HG03469 (cell line): Measurements from ENCODE around the gene ARMC8.

ENCODE experiments used
- ATAC-seq: cut with Tn5 transposase; IDR thresholded peaks from one replicate; pipeline ENCODE4 v1.9.1; 2021; ENCODE audit warnings: mild to moderate bottlenecking, moderate library complexity, moderate number of reproducible peaks; ENCODE audit not compliant: unreplicated experiment

The ARMC8 gene

DNA sequence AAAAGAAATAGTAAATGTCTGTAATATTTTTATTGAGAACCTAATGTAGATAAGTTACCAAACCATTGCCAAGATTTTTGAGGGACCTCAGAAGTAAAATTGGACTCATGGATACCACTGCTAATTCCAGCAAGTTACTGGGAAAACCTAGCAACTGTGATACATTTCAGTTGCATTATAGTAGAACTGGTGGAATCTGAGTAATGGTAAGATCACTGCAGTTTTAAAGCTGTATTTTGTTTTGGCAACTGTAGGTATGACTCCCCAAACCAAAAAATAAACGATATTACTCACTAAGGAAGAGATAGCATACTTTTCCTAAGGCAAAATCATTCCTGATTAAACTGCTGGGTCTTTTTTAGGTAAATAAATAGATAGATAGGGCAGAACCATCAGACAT is 54.0 kb downstream of the ARMC8 start:
- ATAC-seq, result no peak

DNA sequence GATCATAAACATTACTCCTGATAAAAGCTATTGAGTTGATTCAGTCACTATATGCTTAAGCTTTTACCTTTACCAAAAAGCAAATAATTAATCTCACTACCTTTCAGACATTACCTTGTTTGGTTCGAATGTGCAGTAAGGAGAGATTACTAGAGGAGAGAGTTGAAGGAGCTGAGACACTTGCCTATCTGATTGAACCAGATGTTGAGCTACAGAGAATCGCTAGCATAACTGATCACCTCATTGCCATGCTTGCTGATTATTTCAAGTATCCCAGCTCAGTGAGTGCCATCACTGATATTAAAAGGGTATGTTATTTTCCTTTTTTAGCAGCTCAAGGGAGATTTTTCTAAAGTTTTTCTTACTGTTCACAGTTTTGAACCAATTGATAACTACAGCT is 54.6 kb downstream of the ARMC8 start:
- ATAC-seq, result no peak

DNA sequence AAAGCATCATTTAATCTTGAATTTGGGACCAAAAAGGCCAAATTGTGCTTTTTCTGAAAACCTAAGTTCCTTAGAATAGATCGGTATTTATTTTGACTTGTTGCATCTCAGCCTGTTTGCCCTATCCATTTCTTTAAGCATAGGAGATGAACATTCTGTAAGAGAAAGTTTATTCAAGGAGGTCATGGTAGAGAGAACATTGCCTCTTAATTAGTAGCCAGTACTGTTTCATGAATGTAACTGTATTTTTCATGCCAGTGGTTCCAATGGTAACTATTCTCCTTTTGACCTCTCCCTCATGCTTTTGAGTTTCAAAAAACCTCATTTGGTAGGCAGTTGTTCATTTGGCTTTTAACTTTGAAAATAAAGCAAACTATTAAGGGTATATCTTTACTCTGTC is 55.4 kb downstream of the ARMC8 start:
- ATAC-seq, result no peak

DNA sequence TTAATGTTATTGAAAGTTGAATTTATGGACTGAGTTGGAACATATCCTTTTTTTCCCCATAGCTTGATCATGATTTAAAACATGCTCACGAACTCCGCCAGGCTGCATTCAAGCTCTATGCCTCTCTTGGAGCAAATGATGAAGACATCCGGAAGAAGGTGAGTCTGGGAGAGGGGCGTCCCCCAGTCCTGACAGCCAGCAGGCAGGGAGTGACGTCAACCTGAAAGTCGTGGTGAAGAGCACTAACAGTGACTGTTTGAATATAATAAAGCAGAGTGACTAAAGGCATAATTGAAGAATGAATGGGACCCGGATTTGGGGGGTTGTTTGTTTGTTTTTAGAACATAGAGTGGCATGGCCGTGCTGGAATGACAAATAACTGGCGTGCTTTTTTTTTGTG is 57.9 kb downstream of the ARMC8 start:
- ATAC-seq, result no peak

DNA sequence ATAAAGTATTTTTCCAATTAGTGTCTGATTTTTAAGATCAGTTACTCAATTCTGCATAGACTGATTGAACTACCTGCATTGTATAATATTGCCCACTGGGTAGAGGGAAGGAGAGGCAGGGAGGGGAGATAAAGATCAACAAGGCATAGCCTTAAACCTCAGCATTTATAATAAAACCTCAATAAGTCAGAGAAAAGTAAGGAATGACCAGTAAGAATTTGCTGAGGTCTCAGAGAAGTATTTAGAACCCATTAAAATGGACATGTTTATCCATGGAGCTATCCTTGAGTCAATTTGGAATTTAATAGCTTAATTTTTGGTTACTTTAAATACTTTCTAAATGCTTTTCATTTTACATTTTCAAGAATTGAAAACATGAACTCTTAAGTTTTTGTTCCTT is 62.5 kb downstream of the ARMC8 start:
- no peak for ATAC-seq

DNA sequence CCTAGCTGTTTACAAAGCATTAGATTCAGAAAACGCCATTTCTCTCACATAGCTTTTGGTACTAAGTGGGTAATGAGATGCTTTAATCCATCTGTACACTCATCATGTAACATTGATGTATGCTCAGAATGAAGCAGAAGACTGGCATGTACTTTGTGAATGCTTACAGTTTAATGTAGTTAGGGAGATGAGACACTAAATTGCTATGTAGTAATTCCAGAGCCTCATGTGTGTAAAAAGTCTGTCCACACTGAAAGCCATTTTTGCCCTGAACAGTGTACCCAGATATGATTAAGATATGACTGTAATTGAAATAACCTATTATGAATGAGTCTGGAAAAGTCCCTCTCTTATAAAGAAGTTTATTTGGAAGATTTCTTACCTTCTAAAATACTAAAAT is 66.5 kb downstream of the ARMC8 start:
- ATAC-seq, result no peak

DNA sequence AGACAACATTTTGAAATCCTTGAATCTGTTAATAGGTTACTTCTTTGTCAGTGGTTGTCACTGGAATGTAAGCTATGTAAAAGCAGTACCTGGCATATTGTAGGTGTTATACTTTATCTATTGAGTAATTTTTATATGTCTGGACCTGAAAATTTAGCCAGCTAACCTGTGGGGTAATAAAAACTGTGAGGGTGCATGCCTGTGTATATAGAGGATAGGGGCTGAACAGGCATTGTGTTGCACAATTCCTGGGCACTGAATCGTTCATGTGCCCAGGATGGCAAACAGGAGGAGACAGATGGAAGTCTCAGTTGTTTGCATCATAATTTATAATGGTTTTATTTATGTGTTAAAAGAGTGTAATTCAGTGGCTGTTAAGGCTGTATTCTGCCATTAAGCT is 67.1 kb downstream of the ARMC8 start:
- no peak for ATAC-seq

DNA sequence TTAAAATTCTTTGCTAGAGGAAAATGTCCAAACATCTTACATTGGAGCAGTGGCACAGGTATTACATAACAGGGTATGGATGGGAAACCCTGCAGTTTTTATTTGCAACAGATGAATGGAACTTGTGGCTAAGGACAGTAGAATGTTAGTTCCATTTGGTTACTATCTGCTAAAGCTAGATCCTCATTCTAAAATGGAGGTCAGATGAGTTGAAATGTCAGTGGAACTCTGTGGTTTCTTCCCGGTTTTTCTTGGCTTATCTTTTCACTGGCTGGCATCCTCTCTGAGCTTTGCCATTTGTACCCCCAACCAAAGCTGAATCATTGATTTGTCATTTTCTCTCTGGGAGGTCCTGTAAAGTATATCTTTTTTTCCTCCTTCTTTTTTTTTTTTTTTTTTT is 68.9 kb downstream of the ARMC8 start:
- ATAC-seq, result no peak

DNA sequence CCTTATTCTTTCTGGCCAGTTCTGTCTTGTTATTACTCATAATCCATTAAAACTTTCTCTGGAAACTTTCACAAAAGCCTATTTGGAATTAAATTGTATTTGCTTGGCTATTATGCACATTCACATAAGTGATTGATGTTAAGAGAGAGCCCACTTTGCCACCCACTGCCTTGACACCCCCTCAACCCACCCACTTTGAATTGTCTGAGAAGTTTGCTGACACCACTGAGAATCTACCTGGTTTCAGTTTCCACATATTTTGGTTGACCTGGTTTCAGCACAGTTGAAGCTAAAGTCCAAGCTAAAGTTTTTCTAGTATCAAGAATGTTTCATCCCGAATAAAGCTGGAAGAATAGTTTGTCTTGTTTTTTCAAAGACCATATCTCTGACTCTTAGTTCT is 70.9 kb downstream of the ARMC8 start:
- no peak for ATAC-seq

DNA sequence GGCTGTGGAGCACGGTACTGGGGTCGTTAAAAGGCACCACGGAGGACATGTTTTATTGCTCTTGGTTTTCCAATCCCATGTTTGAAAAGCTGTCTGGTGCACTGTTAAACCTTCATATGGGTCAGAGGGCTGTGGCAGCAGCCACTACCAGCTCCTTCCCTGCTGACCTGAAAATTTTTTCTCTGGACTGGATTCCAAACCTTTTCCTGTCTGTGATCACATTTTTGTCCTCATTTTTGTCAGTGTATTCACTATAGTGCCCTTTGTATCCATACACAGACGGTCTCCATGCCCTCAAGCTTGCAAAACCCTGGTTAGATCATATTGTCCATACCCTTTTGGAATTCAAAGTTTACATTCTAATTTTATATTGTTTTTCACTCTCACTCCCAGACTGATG is 72.0 kb downstream of the ARMC8 start:
- no peak for ATAC-seq

DNA sequence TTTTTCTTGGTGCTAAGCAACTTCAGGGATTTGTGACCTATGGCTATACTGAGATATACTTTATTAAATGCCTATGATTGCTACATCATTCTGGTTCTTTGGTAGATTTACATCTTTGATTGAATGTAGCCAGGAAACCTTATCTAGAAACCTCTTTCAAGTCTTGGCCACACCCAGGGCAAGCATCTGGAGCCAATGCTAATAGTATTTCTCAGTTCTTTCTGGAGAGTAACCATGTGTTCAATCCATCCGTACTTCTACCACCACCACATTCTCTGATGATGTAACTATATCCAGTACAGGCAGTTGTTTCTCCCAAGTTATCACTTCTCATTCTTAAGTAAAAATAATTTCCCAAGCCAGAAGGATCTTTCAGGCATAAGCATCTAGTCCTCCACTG is 73.5 kb downstream of the ARMC8 start:
- no peak for ATAC-seq

DNA sequence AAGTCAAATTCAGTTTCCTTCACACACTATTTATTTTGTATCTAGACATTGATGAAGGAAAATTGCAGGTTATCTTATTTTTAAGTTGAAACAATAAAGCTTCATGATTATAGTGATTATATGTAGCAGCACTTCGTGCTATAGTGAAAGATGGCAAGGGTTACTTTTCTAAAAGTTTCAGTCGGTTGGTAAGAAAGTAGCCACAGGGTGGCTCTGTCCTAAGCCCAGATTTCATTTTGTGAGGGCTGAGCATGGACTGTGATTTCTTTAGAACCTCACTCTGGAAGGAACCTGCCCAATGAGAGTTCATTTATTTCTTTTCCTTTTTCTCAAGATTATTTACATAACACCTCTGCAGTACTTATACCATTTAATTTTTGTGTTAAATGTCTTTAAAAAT is 76.0 kb downstream of the ARMC8 start:
- no peak for ATAC-seq

DNA sequence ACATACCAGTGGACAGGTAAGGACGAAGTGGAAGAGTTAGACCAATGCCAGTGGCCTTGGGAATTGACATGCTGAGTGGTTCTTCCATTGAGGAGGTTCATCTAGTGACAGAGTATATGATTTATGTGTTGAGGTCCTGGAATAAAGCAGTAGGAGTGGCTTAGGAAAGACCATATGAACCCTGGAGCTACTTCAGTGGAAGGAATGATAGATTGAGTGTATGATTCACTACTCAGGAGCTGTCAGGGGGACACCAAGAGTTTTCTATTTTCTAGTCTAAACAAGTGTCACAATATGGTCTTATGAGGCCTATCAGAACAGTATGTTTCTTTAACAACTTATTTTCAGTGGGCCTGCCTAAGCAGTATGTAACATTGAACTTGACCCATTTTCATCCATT is 78.6 kb downstream of the ARMC8 start:
- no peak for ATAC-seq

DNA sequence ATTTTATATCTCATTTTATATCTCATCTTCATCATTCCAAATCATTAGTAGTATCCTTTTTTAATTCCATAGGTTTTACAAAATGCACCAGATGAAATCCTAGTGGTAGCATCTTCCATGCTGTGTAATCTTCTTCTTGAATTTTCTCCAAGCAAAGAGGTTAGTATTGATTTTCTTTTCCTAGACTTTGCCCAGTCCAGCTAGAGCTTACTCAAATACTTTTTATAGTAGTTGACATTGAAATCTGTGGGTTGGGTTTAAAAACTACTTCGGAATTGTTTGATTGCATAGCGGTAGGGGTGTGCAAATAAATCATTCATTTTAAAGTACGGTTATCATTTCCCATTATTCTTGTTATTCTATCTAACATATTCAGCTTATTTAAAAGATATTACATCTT is 80.0 kb downstream of the ARMC8 start:
- ATAC-seq, result no peak

DNA sequence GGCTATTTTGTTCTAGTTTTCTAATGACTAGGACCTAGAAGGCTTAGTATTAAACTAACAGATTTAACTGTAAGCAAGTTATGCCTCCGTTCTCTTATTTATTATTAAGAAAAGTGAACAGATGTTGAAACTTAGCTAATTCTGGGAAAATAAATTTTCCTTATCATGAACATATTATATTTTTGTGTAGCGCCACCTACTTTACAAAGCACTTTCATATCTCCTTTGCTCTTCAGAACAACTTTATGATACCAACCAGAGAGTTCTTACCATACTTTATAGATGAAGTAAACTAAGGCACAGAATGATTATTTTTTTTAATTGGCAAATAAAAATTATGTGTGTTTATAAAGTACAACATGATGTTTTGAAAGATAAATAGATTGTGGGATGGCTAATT is 83.1 kb downstream of the ARMC8 start:
- ATAC-seq, result no peak

DNA sequence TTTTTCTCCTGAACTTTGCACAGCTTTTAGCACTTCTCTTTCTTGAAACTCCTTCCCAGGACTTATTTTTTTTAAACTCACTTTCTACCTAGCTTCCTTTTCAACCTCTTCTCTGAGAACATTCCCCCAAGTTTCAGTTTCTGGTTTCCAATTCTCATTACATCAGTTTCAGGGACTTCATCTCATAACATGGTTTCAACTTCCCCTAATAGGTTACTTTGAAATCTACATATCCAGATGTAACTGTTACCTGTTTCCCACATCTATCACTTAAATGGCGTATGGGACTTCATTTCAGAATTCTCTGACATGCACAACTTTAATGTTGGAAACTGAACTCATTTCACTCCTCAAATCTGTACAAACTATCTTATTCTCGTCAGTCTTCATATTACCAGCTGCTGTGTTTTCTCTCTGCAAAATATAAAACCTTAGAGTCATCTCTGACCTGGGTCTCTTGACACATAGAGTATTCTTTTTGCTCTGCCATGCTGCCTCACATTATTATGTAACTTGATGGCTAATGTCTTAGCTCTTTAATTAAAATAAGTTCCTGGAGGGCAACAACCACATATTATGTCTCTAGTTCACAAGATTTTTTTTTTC is 84.2 kb downstream of the ARMC8 start:
- ATAC-seq, result no peak

DNA sequence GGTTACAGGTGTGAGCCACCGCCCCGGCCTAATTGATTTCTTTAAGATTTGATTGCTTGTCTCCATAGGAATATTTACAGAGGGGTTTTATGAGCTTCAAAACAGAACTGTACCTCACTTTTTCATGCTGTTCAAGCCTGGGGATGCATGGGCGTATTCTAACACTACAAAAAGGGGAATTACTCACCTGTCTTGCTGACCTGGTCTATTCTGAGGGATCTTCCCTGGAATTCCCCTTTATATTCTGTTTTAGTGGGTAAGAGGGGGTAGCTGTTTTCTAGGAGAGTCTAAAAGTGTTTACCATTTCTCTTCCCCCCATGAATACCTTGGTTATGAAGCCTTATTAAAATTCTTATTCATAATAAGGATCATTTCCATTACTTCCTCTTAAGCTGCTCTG is 94.5 kb downstream of the ARMC8 start:
- ATAC-seq, result no peak

DNA sequence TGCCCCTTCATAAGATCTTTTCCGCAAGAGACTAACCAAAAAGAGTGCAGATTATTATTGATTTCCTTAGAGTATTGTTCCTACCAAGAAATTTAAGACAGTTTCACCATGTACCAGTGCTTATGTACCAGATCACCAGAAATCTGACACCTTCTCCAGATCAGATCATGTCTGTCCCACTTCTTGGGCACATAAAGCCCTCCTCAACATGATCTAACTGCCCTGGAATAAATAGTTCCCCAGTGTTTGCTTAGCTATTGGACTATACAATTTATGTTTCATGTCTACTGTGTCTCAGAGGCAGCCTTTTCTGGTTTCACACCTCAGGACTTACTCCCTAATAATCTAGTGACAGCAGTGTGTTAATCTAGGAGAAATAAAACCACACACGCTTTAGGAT is 95.7 kb downstream of the ARMC8 start:
- ATAC-seq, result no peak

DNA sequence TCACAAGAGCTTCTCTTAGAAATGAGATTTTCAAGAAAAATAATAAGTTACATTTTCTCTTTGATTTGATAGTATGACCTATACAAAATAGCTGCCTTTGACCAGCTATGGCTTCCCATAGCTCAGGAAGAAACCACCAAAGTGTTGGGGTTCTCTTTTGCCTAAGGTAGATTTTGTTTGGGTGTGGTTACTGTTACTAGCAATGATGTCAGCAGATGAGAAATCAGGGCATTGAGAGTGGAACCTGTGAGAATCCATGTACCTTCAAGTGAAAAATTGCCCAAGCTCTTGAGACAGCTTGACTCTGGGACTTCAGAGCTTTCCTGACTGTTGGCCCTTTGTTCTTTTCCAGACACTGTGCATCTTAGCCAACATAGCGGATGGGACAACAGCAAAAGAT is 97.0 kb downstream of the ARMC8 start:
- ATAC-seq, result no peak

DNA sequence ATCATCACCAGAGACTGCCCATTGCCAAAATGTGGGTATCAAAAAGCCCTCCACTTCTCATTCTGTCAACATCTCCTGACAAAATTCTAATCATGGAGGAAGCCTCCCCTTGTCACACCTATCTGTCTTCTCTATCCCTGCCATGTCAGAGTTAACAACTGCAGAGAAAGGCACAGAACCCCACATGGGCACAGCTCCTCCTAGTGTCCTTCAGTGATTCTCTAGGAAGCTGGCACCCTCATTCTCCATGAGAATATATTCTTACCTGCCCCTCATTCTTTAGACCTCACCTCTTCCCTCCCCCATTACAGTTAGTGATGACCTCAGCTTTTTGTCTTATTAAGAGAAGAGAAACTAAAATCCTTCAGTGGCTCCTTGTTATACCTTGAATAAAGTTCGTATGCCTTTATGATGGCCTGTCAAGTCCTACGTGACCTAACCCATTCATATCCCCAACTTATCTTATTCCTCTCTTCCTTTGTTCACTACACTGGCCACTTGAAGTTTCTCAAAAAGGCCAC is 97.9 kb downstream of the ARMC8 start:
- ATAC-seq, result no peak

DNA sequence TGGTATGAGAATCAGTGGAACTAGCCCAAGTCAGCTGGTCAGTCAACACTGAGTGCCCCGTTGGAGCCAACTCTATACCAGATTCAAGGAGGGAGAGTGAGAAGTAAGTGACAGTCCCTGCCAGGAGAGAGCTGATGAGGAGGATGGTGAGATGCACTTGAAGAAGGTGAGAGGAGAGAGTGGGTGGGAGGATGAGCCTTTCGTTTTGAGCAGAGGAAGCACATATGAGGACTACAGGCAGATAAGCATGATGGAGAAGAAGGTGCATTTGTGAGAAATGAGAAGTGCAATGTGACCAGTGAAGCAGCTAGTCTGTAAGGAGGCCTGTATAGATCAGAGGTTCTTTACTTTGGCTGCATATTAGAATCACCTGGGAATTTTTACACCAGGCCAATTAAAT is 102.2 kb downstream of the ARMC8 start:
- no peak for ATAC-seq

DNA sequence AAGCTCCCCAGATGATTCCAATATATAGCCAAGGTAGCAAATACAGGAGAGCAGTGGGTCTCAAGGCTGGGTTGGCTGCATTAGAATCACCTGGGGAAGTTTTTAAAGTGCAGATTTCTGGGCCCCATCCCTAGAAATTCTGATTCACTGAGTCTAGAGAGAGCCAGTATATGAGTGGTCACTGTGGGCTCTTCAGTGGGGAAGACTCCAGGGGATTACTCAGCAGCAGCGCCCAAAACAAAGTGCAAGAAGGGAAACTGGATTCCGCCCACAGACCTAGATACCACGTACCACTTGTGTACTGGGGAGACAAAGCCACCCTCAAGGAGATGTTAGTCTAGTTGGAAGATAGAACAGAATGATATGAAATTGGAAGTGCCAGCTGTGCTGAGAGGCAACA is 102.6 kb downstream of the ARMC8 start:
- no peak for ATAC-seq

DNA sequence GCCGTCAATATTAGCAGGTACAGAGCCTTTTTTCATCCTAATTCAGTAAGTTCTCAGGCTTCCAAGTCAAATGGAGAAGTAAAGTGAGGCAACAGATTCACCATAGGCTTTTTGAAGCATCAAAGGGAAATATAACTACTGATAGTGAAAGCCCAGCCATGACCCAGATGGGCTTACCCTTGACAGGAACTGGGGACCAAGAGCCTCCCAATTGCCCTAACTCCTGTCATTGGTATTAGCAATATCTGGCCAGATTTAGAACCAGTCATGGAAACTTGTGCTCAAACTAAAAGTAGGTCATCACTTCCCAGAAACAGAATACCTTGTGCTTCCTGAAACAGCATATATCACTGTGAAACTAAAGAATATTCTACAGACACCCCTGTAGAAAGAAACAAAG is 109.5 kb downstream of the ARMC8 start:
- no peak for ATAC-seq
